GM11168 (cell line): ENCODE results near the gene CDY2B.
"Not testable (repeated sequence)": the region's sequence is repeated elsewhere in the genome, so short reads cannot be mapped to it uniquely, and the experiment has no call there.

Experiments used
- in situ Hi-C: fragments of 300-500 bp; cut with MboI; formaldehyde crosslinking; loops from one replicate; pipeline ENCODE4 v1.12.0; 2022; ENCODE audit warnings: low sequenced_read_pairs; ENCODE audit not compliant: unreplicated experiment

CDY2B gene

GRCh38 chrY:17880120-17880519, at the start of gene CDY2B:
TSS of gene CDY2B (minus strand) at chrY:17880220. CDS start at chrY:17879892, 328 bp downstream.
- in situ Hi-C loops, result not testable (repeated sequence)

GRCh38 chrY:17908009-17908408, 28.0 kb upstream of the CDY2B start:
- in situ Hi-C loops, result not testable (repeated sequence)

- in situ Hi-C loops, result not testable (repeated sequence)
Measured at GRCh38 chrY:17907351-17907750, 27.3 kb upstream of the CDY2B start.

GRCh38 chrY:17881697-17882096, 1.7 kb upstream of the CDY2B start:
- in situ Hi-C loops, result not testable (repeated sequence)

- in situ Hi-C loops, result not testable (repeated sequence)
Measured at GRCh38 chrY:17876767-17877166, 3.3 kb downstream of the CDY2B start.

- in situ Hi-C loops, result not testable (repeated sequence)
Measured at GRCh38 chrY:17875401-17875800, 4.6 kb downstream of the CDY2B start.

GRCh38 chrY:17871194-17871903, 8.7 kb downstream of the CDY2B start:
- in situ Hi-C loops, result not testable (repeated sequence)

- in situ Hi-C loops, result not testable (repeated sequence)
Measured at GRCh38 chrY:17870737-17871136, 9.3 kb downstream of the CDY2B start.

GRCh38 chrY:17867850-17868249, 12.2 kb downstream of the CDY2B start:
- in situ Hi-C loops, result not testable (repeated sequence)

- in situ Hi-C loops, result not testable (repeated sequence)
Measured at GRCh38 chrY:17860634-17861033, 19.4 kb downstream of the CDY2B start.

- in situ Hi-C loops, result not testable (repeated sequence)
Measured at GRCh38 chrY:17856963-17857848, 22.8 kb downstream of the CDY2B start.

GRCh38 chrY:17856508-17856907, 23.5 kb downstream of the CDY2B start:
- in situ Hi-C loops, result not testable (repeated sequence)

- in situ Hi-C loops, result not testable (repeated sequence)
Measured at GRCh38 chrY:17849131-17849530, 30.9 kb downstream of the CDY2B start.

- in situ Hi-C loops, result not testable (repeated sequence)
Measured at GRCh38 chrY:17832149-17832548, 47.9 kb downstream of the CDY2B start.
